Neuron (in vitro differentiated cells): Measurements from ENCODE around the gene NME7.

Source experiments
- H2AFZ ChIP-seq: one replicate; pipeline ENCODE4 v1.6.1; 2013; ENCODE audit warnings: low read depth, mild to moderate bottlenecking, inconsistent platforms, low read length, moderate library complexity
- H3K27me3 ChIP-seq: one replicate; pipeline ENCODE4 v1.6.1; 2013; ENCODE audit warnings: low read length; ENCODE audit not compliant: insufficient read depth
- H3K36me3 ChIP-seq: one replicate; pipeline ENCODE4 v1.6.1; 2013; ENCODE audit warnings: low read length; ENCODE audit not compliant: insufficient read depth
- H3K4me1 ChIP-seq: one replicate; pipeline ENCODE4 v1.6.1; 2013; ENCODE audit warnings: low read length; ENCODE audit not compliant: insufficient read depth
- H3K4me3 ChIP-seq: 2 replicates; pipeline ENCODE4 v1.5.1; 2013; ENCODE audit warnings: mild to moderate bottlenecking, low read length, moderate library complexity
- H3K9me3 ChIP-seq: one replicate; pipeline ENCODE4 v1.6.1; 2013; ENCODE audit warnings: low read length

NME7 gene

GRCh38 chr1:169235568-169235967, 132.0 kb downstream of the NME7 start:
- Histone ChIP-seq H3K9me3 (no peaks in the 10 kb centered on the region), H2AFZ (no peak overlapping the region), H3K4me3 (no peak overlapping the region), H3K36me3 (no peaks in the 10 kb centered on the region), H3K4me1 (peaks cover 2% of the 10 kb centered on the region), H3K27me3 (no peaks in the 10 kb centered on the region)

GRCh38 chr1:169234780-169235179, 132.8 kb downstream of the NME7 start:
- Histone ChIP-seq H3K36me3 (no peaks in the 10 kb centered on the region), H3K4me1 (no peaks in the 10 kb centered on the region), H3K4me3 (no peak overlapping the region), H3K9me3 (no peaks in the 10 kb centered on the region), H3K27me3 (no peaks in the 10 kb centered on the region), H2AFZ (no peak overlapping the region)

GRCh38 chr1:169217636-169218035, 150.0 kb downstream of the NME7 start:
- Histone ChIP-seq H3K27me3 (no peaks in the 10 kb centered on the region), H3K36me3 (no peaks in the 10 kb centered on the region), H3K4me1 (no peaks in the 10 kb centered on the region), H3K4me3 (no peak overlapping the region), H2AFZ (no peak overlapping the region), H3K9me3 (no peaks in the 10 kb centered on the region)

- Histone ChIP-seq H2AFZ (no peak overlapping the region), H3K4me3 (no peak overlapping the region)
Observed at GRCh38 chr1:169214598-169214997, 153.0 kb downstream of the NME7 start.

GRCh38 chr1:169212088-169212487, 155.5 kb downstream of the NME7 start:
- Histone ChIP-seq H3K9me3 (no peaks in the 10 kb centered on the region), H3K36me3 (no peaks in the 10 kb centered on the region), H3K4me1 (no peaks in the 10 kb centered on the region), H3K27me3 (no peaks in the 10 kb centered on the region), H2AFZ (no peak overlapping the region), H3K4me3 (no peak overlapping the region)

More at GRCh38 chr1:169214598-169214997, 153.0 kb downstream of the NME7 start:
- Histone ChIP-seq H3K4me1 (no peaks in the 10 kb centered on the region), H3K27me3 (no peaks in the 10 kb centered on the region), H3K36me3 (no peaks in the 10 kb centered on the region), H3K9me3 (no peaks in the 10 kb centered on the region)

- Histone ChIP-seq H2AFZ (no peak overlapping the region), H3K36me3 (no peaks in the 10 kb centered on the region), H3K4me1 (peaks cover 9% of the 10 kb centered on the region)
Observed at GRCh38 chr1:169207797-169208520, 159.6 kb downstream of the NME7 start.

GRCh38 chr1:169204157-169204556, 163.4 kb downstream of the NME7 start:
- Histone ChIP-seq H3K9me3 (no peaks in the 10 kb centered on the region), H3K4me3 (no peak overlapping the region), H3K27me3 (no peaks in the 10 kb centered on the region), H3K4me1 (peaks cover 16% of the 10 kb centered on the region), H3K36me3 (no peaks in the 10 kb centered on the region), H2AFZ (no peak overlapping the region)

More at GRCh38 chr1:169207797-169208520, 159.6 kb downstream of the NME7 start:
- H3K4me3 ChIP-seq, result no peak overlapping the region
- H3K9me3 ChIP-seq, result no peaks in the 10 kb centered on the region
- no peaks in the 10 kb centered on the region for H3K27me3 ChIP-seq

GRCh38 chr1:169202791-169203665, 164.6 kb downstream of the NME7 start:
- Histone ChIP-seq H3K27me3 (no peaks in the 10 kb centered on the region), H3K4me1 (peaks cover 16% of the 10 kb centered on the region), H3K36me3 (no peaks in the 10 kb centered on the region), H3K4me3 (no peak overlapping the region), H2AFZ (no peak overlapping the region), H3K9me3 (no peaks in the 10 kb centered on the region)

- H3K36me3 ChIP-seq, result no peaks in the 10 kb centered on the region
- H3K9me3 ChIP-seq, result no peaks in the 10 kb centered on the region
- H2AFZ ChIP-seq, result no peak overlapping the region
- peaks cover 18% of the 10 kb centered on the region for H3K4me1 ChIP-seq
- H3K27me3 ChIP-seq, result no peaks in the 10 kb centered on the region
- H3K4me3 ChIP-seq, result no peak overlapping the region
Observed at GRCh38 chr1:169201084-169201619, 166.4 kb downstream of the NME7 start.

- H3K4me1 ChIP-seq, result peaks cover 20% of the 10 kb centered on the region
- H3K9me3 ChIP-seq, result no peaks in the 10 kb centered on the region
- H3K4me3 ChIP-seq, result no peak overlapping the region
- no peaks in the 10 kb centered on the region for H3K36me3 ChIP-seq
- H2AFZ ChIP-seq, result no peak overlapping the region
- no peaks in the 10 kb centered on the region for H3K27me3 ChIP-seq
Observed at GRCh38 chr1:169200319-169200718, 167.3 kb downstream of the NME7 start.

GRCh38 chr1:169196581-169196980, 171.0 kb downstream of the NME7 start:
- Histone ChIP-seq H3K4me1 (peaks cover 11% of the 10 kb centered on the region), H3K9me3 (no peaks in the 10 kb centered on the region), H2AFZ (no peak overlapping the region), H3K27me3 (no peaks in the 10 kb centered on the region), H3K4me3 (no peak overlapping the region), H3K36me3 (no peaks in the 10 kb centered on the region)

- no peak overlapping the region for H2AFZ ChIP-seq
- peaks cover 11% of the 10 kb centered on the region for H3K4me1 ChIP-seq
- H3K4me3 ChIP-seq, result no peak overlapping the region
- no peaks in the 10 kb centered on the region for H3K9me3 ChIP-seq
- no peaks in the 10 kb centered on the region for H3K36me3 ChIP-seq
- no peaks in the 10 kb centered on the region for H3K27me3 ChIP-seq
Observed at GRCh38 chr1:169196161-169196560, 171.4 kb downstream of the NME7 start.

GRCh38 chr1:169193191-169193850, 174.3 kb downstream of the NME7 start:
- H3K27me3 ChIP-seq, result no peaks in the 10 kb centered on the region
- H3K36me3 ChIP-seq, result no peaks in the 10 kb centered on the region
- H2AFZ ChIP-seq, result no peak overlapping the region
- H3K4me1 ChIP-seq, result peaks cover 4% of the 10 kb centered on the region
- no peaks in the 10 kb centered on the region for H3K9me3 ChIP-seq
- H3K4me3 ChIP-seq, result no peak overlapping the region
